Measurements from ENCODE around the gene ANGEL1. TPM values are rescaled to one million over a fixed set of nuclear protein-coding genes. Genes with fewer than 3 reads are reported as not detected.

The ANGEL1 gene
- total and polyA plus RNA-seq, 9 of the 15 experiments (the other 6 are each of a cell fraction or from before 2014, with no cell fraction given), result 2.1 to 22.2 (median 7.3) TPM

GRCh38 chr14:76769636-76770292 is 42.9 kb downstream of the ANGEL1 start (continued):
- TF ChIP-seq REST (IDR thresholded peaks at IDR 0.05; ENCODE audit: borderline replicate concordance) (no peak), REST (CRISPR knock-in tag; IDR thresholded peaks at IDR 0.05; ENCODE audit: low read depth) (no peak), NUFIP1 (IDR thresholded peaks at IDR 0.05; ENCODE audit: partially characterized antibody) (no peak), ZNF778 (CRISPR knock-in tag; IDR thresholded peaks at IDR 0.05) (no peak), ETV6 (IDR thresholded peaks at IDR 0.05; ENCODE audit: borderline replicate concordance in 1 of 2, low read depth in 2 of 2, low read length in 1 of 2) (no peak), ETV6 (CRISPR knock-in tag; IDR thresholded peaks at IDR 0.05; ENCODE audit: borderline replicate concordance) (no peak), CAMTA2 (CRISPR knock-in tag; conservative IDR thresholded peaks at IDR 0.05) (no peak), TRIM28 (IDR thresholded peaks at IDR 0.05) (no peak), ZNF609 (CRISPR knock-in tag; IDR thresholded peaks at IDR 0.05; ENCODE audit: borderline replicate concordance) (no peak), CTCF (IDR thresholded peaks at IDR 0.05 in 2 of 3, conservative IDR thresholded peaks at IDR 0.05 in 1 of 3; ENCODE audit: insufficient read depth in 2 of 3, low read depth in 1 of 3, low read length in 3 of 3) (no peak)

Measured in K562 (cell line).